ENCODE data around the gene KRTAP10-8. TPM values are rescaled to one million over a fixed set of nuclear protein-coding genes. Genes with fewer than 3 reads are reported as not detected.

The KRTAP10-8 gene
- total RNA-seq, 1 experiment from 2014 or later = not detected

DNA sequence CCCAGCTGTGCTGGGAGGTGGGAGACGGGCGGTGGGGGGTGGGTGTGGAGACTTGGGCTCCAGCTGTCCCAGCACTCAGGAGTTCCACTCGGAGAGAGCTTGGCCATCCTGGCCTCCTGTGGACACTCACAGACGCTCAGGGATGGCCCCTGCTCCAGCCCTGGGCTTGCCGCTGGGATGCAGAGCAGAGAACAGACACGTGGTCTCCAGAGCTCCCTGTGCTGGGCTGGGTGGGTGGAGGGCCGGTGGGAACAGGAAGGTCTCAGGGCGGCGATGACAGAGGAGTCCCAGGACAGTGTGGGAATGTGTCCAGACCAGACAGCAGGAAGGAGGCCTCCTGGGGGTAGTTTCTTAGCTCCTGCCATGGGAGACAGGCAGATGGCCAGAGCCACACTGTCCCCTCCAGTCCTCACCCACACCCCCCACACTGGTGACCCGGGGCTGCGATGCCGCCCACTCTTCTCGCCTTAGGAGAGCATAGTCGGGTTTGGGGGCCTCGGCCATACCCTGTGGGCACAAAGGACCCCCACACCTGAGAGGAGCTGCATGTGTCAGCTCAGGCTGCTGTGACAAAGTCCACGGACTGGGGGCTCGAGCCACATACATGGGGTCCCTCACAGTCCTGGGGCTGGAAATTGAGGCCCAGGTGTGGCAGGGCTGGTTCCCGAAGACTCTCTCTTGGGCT, 17.0 kb downstream of the KRTAP10-8 start:
- peaks cover 46% of the 10 kb centered on the region for H3K9me3 Mint-ChIP-seq
- H3K27me3 Mint-ChIP-seq (ENCODE audit: low read depth) = peaks cover 7% of the 10 kb centered on the region; the same call in 1 of the 2 replicates
- no peak for ATAC-seq
- TF ChIP-seq CBFB (CRISPR knock-in tag; IDR thresholded peaks at IDR 0.05; ENCODE audit: low read depth) (no peak), PRRX2 (CRISPR knock-in tag; IDR thresholded peaks at IDR 0.05) (no peak), HMGA2 (CRISPR knock-in tag; IDR thresholded peaks at IDR 0.05) (no peak), MXD4 (CRISPR knock-in tag; IDR thresholded peaks at IDR 0.05; ENCODE audit: borderline replicate concordance) (no peak), NFYB (CRISPR knock-in tag; conservative IDR thresholded peaks at IDR 0.05; ENCODE audit: low read depth) (no peak), FOXP1 (CRISPR knock-in tag; IDR thresholded peaks at IDR 0.05; ENCODE audit: borderline replicate concordance) (no peak), ZNF121 (CRISPR knock-in tag; IDR thresholded peaks at IDR 0.05) (no peak), GRHL2 (CRISPR knock-in tag; IDR thresholded peaks at IDR 0.05; ENCODE audit: insufficient replicate concordance, severe bottlenecking) (no peak), RELA (CRISPR knock-in tag; IDR thresholded peaks at IDR 0.05; ENCODE audit: borderline replicate concordance) (no peak)
- TF ChIP-seq, protein P1, sequence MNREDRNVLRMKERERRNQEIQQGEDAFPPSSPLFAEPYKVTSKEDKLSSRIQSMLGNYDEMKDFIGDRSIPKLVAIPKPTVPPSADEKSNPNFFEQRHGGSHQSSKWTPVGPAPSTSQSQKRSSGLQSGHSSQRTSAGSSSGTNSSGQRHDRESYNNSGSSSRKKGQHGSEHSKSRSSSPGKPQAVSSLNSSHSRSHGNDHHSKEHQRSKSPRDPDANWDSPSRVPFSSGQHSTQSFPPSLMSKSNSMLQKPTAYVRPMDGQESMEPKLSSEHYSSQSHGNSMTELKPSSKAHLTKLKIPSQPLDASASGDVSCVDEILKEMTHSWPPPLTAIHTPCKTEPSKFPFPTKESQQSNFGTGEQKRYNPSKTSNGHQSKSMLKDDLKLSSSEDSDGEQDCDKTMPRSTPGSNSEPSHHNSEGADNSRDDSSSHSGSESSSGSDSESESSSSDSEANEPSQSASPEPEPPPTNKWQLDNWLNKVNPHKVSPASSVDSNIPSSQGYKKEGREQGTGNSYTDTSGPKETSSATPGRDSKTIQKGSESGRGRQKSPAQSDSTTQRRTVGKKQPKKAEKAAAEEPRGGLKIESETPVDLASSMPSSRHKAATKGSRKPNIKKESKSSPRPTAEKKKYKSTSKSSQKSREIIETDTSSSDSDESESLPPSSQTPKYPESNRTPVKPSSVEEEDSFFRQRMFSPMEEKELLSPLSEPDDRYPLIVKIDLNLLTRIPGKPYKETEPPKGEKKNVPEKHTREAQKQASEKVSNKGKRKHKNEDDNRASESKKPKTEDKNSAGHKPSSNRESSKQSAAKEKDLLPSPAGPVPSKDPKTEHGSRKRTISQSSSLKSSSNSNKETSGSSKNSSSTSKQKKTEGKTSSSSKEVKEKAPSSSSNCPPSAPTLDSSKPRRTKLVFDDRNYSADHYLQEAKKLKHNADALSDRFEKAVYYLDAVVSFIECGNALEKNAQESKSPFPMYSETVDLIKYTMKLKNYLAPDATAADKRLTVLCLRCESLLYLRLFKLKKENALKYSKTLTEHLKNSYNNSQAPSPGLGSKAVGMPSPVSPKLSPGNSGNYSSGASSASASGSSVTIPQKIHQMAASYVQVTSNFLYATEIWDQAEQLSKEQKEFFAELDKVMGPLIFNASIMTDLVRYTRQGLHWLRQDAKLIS (CRISPR knock-in tag; IDR thresholded peaks at IDR 0.05; ENCODE audit: borderline replicate concordance) = no peak
- TF ChIP-seq, protein P2, sequence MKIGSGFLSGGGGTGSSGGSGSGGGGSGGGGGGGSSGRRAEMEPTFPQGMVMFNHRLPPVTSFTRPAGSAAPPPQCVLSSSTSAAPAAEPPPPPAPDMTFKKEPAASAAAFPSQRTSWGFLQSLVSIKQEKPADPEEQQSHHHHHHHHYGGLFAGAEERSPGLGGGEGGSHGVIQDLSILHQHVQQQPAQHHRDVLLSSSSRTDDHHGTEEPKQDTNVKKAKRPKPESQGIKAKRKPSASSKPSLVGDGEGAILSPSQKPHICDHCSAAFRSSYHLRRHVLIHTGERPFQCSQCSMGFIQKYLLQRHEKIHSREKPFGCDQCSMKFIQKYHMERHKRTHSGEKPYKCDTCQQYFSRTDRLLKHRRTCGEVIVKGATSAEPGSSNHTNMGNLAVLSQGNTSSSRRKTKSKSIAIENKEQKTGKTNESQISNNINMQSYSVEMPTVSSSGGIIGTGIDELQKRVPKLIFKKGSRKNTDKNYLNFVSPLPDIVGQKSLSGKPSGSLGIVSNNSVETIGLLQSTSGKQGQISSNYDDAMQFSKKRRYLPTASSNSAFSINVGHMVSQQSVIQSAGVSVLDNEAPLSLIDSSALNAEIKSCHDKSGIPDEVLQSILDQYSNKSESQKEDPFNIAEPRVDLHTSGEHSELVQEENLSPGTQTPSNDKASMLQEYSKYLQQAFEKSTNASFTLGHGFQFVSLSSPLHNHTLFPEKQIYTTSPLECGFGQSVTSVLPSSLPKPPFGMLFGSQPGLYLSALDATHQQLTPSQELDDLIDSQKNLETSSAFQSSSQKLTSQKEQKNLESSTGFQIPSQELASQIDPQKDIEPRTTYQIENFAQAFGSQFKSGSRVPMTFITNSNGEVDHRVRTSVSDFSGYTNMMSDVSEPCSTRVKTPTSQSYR (CRISPR knock-in tag; IDR thresholded peaks at IDR 0.05) = no peak
- TF ChIP-seq, protein P3, sequence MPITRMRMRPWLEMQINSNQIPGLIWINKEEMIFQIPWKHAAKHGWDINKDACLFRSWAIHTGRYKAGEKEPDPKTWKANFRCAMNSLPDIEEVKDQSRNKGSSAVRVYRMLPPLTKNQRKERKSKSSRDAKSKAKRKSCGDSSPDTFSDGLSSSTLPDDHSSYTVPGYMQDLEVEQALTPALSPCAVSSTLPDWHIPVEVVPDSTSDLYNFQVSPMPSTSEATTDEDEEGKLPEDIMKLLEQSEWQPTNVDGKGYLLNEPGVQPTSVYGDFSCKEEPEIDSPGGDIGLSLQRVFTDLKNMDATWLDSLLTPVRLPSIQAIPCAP (CRISPR knock-in tag; IDR thresholded peaks at IDR 0.05) = no peak
- TF ChIP-seq, protein P4, sequence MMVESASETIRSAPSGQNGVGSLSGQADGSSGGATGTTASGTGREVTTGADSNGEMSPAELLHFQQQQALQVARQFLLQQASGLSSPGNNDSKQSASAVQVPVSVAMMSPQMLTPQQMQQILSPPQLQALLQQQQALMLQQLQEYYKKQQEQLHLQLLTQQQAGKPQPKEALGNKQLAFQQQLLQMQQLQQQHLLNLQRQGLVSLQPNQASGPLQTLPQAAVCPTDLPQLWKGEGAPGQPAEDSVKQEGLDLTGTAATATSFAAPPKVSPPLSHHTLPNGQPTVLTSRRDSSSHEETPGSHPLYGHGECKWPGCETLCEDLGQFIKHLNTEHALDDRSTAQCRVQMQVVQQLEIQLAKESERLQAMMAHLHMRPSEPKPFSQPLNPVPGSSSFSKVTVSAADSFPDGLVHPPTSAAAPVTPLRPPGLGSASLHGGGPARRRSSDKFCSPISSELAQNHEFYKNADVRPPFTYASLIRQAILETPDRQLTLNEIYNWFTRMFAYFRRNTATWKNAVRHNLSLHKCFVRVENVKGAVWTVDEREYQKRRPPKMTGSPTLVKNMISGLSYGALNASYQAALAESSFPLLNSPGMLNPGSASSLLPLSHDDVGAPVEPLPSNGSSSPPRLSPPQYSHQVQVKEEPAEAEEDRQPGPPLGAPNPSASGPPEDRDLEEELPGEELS (CRISPR knock-in tag; IDR thresholded peaks at IDR 0.05) = no peak
- TF ChIP-seq, protein P5, sequence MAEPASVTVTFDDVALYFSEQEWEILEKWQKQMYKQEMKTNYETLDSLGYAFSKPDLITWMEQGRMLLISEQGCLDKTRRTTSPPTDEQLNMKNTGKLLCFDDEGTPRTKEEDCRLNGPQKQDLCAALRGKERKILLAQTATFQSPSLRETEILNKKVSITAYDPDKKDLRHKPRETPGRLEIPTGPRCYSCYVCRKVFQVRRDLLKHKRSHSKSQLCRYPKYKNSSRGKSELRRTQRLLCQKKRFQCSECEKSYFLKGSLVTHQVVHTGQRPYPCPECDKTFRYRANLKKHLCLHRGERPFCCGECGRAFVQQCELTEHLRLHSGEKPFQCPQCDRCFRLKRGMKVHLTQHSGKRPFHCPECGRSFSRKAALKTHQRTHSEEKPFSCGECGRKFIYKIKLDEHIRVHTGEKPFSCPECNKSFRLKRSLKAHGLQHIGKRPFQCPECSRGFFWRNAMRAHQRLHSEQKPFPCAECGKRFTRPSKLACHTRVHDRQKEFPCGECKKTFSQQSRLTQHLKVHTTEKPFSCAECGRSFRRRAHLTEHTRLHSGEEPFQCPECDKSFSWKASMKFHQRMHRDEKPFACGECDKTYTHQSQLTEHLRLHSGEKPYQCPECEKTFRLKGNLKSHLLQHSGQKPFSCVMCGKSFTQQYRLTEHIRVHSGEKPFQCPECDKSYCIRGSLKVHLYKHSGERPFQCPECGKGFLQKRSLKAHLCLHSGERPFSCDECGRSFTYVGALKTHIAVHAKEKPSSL (CRISPR knock-in tag; conservative IDR thresholded peaks at IDR 0.05) = no peak
- H3K36me3 Mint-ChIP-seq = peaks cover 35% of the 10 kb centered on the region
- no peak overlapping the region for H3K27ac Mint-ChIP-seq
- ChIA-PET CTCF (no interaction called here), POLR2A (no interaction called here)
- H3K4me1 Mint-ChIP-seq = peaks cover 3% of the 10 kb centered on the region; the same call in 1 of the 2 replicates
- no peak for DNase-seq (ENCODE audit: low spot score)
- no peak overlapping the region for H3K4me3 Mint-ChIP-seq
